GM18526 (cell line): Measurements from ENCODE around the gene HTR3B.

Experiments used
- POLR2A ChIP-seq: IDR thresholded peaks from 3 replicates; pipeline ENCODE4 v1.6.1; 2011; ENCODE audit not compliant: insufficient read length; ENCODE audit errors: extremely low read depth

HTR3B gene

GRCh38 chr11:113992459-113993110 lies 88.0 kb downstream of the HTR3B start:
- no peak for TF ChIP-seq POLR2A

DNA sequence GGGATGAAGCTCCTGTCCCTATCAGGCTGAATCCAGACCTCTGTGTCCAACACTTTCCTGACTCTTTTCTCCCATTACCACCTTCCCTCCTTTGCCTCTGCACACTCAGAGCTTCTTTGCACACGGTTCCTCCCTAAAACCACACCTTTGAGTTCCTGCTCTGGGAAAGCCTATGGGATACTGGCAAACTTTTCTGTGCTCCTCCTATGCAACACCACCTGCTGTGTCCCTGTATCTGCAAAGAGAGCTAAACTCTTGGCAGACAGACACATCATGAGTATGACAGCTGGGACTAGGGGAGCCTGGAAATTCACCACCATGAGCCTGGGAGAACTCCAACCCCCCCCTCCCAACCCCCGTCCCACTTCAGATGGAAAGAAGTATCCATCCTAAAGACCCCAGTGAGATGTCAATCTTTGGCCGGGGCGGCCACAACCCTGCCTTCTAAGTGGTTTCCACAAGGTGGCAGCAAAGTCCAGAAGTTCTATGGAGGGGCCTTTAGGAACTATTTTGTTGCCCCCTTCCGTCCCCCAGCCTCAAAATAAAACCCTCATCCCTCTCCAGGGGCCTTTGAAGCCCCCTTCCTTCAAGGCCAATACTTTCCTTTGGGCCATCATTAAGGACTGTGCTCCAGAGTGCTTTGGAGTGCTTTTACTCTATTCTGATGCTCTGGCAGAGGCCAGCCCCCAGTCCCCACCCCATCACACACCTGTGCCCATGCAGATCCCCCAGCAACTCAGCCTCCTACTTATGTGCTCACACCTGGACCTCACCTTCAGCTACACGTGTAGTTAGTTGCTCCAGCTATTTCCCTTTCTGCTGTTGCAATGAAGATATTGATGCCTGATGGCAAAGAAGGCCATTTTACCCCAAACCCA lies 89.7 kb downstream of the HTR3B start:
- TF ChIP-seq POLR2A = no peak
